Upper lobe of left lung (tissue), 4 donors: ENCODE measurements around the gene RAP1GDS1.

Experiments
- POLR2A ChIP-seq, 4 donors: fragments of 450-650 bp; IDR thresholded peaks; one replicate each; pipeline ENCODE4 v1.5.1; 2016 to 2017; ENCODE audit warnings: antibody characterized with exemption in 4 of 4, mild to moderate bottlenecking in 2 of 4
- TF ChIP-seq, protein P1 (sequence below), 6 experiments: fragments of 450-650 bp in 4 of 6; fragments of 200-600 bp in 2 of 6; sonication (generic) in 2 of 6; IDR thresholded peaks; one replicate each; pipeline ENCODE4 v1.5.1; 2016 to 2019; ENCODE audit warnings: antibody characterized with exemption in 6 of 6

DNA sequence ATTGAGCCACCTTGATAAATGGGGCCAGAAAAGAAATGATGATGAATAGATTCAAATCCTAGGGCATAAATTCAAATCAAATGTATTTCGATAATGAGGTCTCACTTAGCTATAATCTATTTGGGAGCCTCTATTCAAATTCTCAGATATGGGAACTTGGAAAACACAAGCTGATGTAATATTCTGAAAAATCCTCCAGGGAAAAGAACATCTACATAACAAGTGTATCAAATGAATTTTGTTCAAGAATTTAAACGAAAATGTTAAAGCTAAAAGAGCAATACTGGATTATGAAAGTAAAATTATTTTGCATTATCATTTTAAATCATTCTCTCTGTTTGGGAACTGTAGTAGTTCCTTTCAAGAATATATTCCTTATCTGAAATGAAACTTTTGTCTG is 38.9 kb upstream of the RAP1GDS1 start:
- TF ChIP-seq, protein P1, sequence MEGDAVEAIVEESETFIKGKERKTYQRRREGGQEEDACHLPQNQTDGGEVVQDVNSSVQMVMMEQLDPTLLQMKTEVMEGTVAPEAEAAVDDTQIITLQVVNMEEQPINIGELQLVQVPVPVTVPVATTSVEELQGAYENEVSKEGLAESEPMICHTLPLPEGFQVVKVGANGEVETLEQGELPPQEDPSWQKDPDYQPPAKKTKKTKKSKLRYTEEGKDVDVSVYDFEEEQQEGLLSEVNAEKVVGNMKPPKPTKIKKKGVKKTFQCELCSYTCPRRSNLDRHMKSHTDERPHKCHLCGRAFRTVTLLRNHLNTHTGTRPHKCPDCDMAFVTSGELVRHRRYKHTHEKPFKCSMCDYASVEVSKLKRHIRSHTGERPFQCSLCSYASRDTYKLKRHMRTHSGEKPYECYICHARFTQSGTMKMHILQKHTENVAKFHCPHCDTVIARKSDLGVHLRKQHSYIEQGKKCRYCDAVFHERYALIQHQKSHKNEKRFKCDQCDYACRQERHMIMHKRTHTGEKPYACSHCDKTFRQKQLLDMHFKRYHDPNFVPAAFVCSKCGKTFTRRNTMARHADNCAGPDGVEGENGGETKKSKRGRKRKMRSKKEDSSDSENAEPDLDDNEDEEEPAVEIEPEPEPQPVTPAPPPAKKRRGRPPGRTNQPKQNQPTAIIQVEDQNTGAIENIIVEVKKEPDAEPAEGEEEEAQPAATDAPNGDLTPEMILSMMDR (IDR thresholded peaks at IDR 0.05): no peak
- TF ChIP-seq POLR2A (IDR thresholded peaks at IDR 0.05): no peak
